ENCODE measurements around the gene SEC23A.

The SEC23A gene

GRCh38 chr14:38982837-38983236, 120.2 kb downstream of the SEC23A start:
- no peak for DNase-seq

GRCh38 chr14:38982278-38982677, 120.8 kb downstream of the SEC23A start:
- DNase-seq, result no peak
